ENCODE measurements around the gene EGR4. TPM values are rescaled to one million over a fixed set of nuclear protein-coding genes. Genes with fewer than 3 reads are reported as not detected.

Gene EGR4
- not detected in 2 replicates for total RNA-seq (2012; rRNA removed)
- polyA plus RNA-seq (2012; rRNA removed) = not detected in 2 replicates
- 0.14 TPM in 2 replicates for polyA plus RNA-seq (2012; cell fraction: cytosol; rRNA removed)
- polyA plus RNA-seq (2012; cell fraction: nucleus; rRNA removed; ENCODE audit: low replicate concordance) = 0.30 and 0.76 TPM in 2 replicates
- percentile 21 among the genes with signal in this experiment for Bru-seq, nascent RNA
- not detected for BruChase-seq, experiment 1, labeled RNA remaining after a 6-hour chase
- not detected for BruChase-seq, experiment 2, labeled RNA remaining after a 2-hour chase
- long read RNA-seq = 0 reads

- Histone ChIP-seq H2AK9ac (replicated peaks; ENCODE audit: low read depth, low read length, poor library complexity) (peak within 1 kb of the TSS; percentile 78), H2BK5ac (ENCODE audit: low read depth, low read length, poor library complexity, severe bottlenecking) (no peak within 1 kb of the TSS), H3K4me2 (ENCODE audit: low read depth, low read length) (peak within 1 kb of the TSS; percentile 95), H3K9ac (ENCODE audit: low read depth, low read length) (0 out of 2 replicates have a peak within 1 kb of the TSS, but pooled peaks have one; percentile 60), H3K27me3 (ENCODE audit: control insufficient read depth, insufficient read depth, low read length) (peaks cover 65% of the 10 kb centered on the region), H4K20me1 (ENCODE audit: insufficient read depth, low read length) (peaks cover 5% of the 10 kb centered on the region; the same call in 1 of the 2 replicates), H2BK120ac (ENCODE audit: low read depth, low read length) (no peak within 1 kb of the TSS), H4K8ac (ENCODE audit: low read depth in 2 of 2, low read length in 2 of 2) (no peak within 1 kb of the TSS), H3K9me3 (ENCODE audit: control insufficient read depth, insufficient read depth, low read length) (no peaks in the 10 kb centered on the region), H2BK20ac (ENCODE audit: low read depth, low read length) (no peak within 1 kb of the TSS), H2BK15ac (ENCODE audit: low read depth, low read length) (no peak within 1 kb of the TSS), H3K79me1 (ENCODE audit: low read depth in 1 of 2, low read length in 2 of 2) (no peaks in the 10 kb centered on the region), H2AFZ (replicated peaks; ENCODE audit: low read length, poor library complexity) (peak within 1 kb of the TSS; percentile 92), H4K5ac (ENCODE audit: low read depth, low read length) (no peak within 1 kb of the TSS), H4K91ac (ENCODE audit: insufficient read depth, low read depth, low read length) (no peak within 1 kb of the TSS), H3K27ac (ENCODE audit: insufficient read depth, low read length) (no peak within 1 kb of the TSS), H3K9me1 (ENCODE audit: insufficient read depth, low read length) (no peaks in the 10 kb centered on the region), H3K4ac (ENCODE audit: low read depth, low read length) (no peak within 1 kb of the TSS), H3K56ac (ENCODE audit: extremely low read depth, insufficient read depth, low read length) (no peak within 1 kb of the TSS), H3K36me3 (ENCODE audit: control insufficient read depth, insufficient read depth, low read length) (no peaks in the 10 kb centered on the region), H3K4me1 (ENCODE audit: control insufficient read depth, insufficient read depth, low read length) (no peaks in the 10 kb centered on the region; the same call in 1 of the 2 replicates), H3K18ac (ENCODE audit: low read depth, low read length) (no peak within 1 kb of the TSS), H2AK5ac (ENCODE audit: low read depth, low read length) (no peak within 1 kb of the TSS), H3K14ac (replicated peaks; ENCODE audit: low read depth, low read length) (no peak within 1 kb of the TSS), H3K23ac (ENCODE audit: low read depth, low read length) (no peak within 1 kb of the TSS), H3K4me3 (ENCODE audit: insufficient read depth, low read depth, low read length) (peak within 1 kb of the TSS; percentile 65)
- dilution Hi-C loops (cut with HindIII; ENCODE audit: low sequenced_read_pairs, unreplicated experiment) (no loop called here), intact Hi-C loops (cut with micrococcal nuclease) (no loop called here), in situ Hi-C loops (cut with MboI; ENCODE audit: low sequenced_read_pairs) (no loop called here)
- peak; percentile 74 for DNase-seq
- no peak for TF ChIP-seq USF2 (IDR thresholded peaks at IDR 0.05; ENCODE audit: low read depth, low read length)
- no peak for TF ChIP-seq FOS (IDR thresholded peaks at IDR 0.05; ENCODE audit: low read depth, low read length)
- TF ChIP-seq RFX5 (IDR thresholded peaks at IDR 0.05; ENCODE audit: low read depth, low read length) = no peak
- no peak for TF ChIP-seq MAFK (IDR thresholded peaks at IDR 0.05; ENCODE audit: low read depth, low read length)
- no peak for TF ChIP-seq POLR2A (IDR thresholded peaks at IDR 0.05; ENCODE audit: low read depth, low read length)
- no peak for TF ChIP-seq RAD21 (IDR thresholded peaks at IDR 0.05; ENCODE audit: low read length)
- no peak for TF ChIP-seq CEBPB (IDR thresholded peaks at IDR 0.05; ENCODE audit: low read depth, low read length)
- no peak for TF ChIP-seq BHLHE40 (IDR thresholded peaks at IDR 0.05; ENCODE audit: low read depth, low read length)
- TF ChIP-seq NFE2L2 (IDR thresholded peaks at IDR 0.05; ENCODE audit: low read depth, low read length) = no peak
- TF ChIP-seq SMC3 (IDR thresholded peaks at IDR 0.05; ENCODE audit: low read depth, low read length) = no peak
- CTCF ChIA-PET = interaction anchor here (0.6 to 0.7 kb wide), 2 partner anchors 180 to 808 kb away, joined by 3 read pairs; no protein-coding TSS in a partner anchor
- POLR2A ChIA-PET (ENCODE audit: unreplicated experiment) = interaction anchor here (0.5 kb wide), 1 partner anchor 188 kb away, joined by 3 read pairs; no protein-coding TSS in a partner anchor
- peak; percentile 85 for ATAC-seq (ENCODE audit: low read depth)
- no TSS peak for BruUV-seq (replicated peaks)
- WGBS, 2 experiments (ENCODE audit: extremely low coverage in 2 of 2, insufficient read length in 1 of 2) = 7% methylated on average over 23 of the region's 45 CpGs; no CpG with 5 or more reads in 1 of the 2 experiments
Observed at GRCh38 chr2:73293534-73294171, at the start of gene EGR4. EGR4 (minus strand) TSS chr2:73293548; CDS start chr2:73293317, 231 bp downstream.

All from IMR-90 (cell line).